Transverse colon (tissue), 3 donors: ENCODE data around the gene OTOF.

Experiments used
- POLR2A ChIP-seq: fragments of 450-650 bp; IDR thresholded peaks from one replicate; pipeline ENCODE4 v1.6.1; 2016; ENCODE audit warnings: antibody characterized with exemption, mild to moderate bottlenecking, moderate library complexity
- TF ChIP-seq, protein P1 (sequence below), 5 experiments: fragments of 200-600 bp in 3 of 5; fragments of 450-650 bp in 2 of 5; sonication (generic) in 3 of 5; IDR thresholded peaks; 1 replicate in 2 of 5; 2 replicates in 3 of 5; pipeline ENCODE4 v1.5.1; 2016 to 2017; ENCODE audit warnings: antibody characterized with exemption in 5 of 5, inconsistent platforms in 3 of 5, mild to moderate bottlenecking in 2 of 5, moderate library complexity in 1 of 5

DNA sequence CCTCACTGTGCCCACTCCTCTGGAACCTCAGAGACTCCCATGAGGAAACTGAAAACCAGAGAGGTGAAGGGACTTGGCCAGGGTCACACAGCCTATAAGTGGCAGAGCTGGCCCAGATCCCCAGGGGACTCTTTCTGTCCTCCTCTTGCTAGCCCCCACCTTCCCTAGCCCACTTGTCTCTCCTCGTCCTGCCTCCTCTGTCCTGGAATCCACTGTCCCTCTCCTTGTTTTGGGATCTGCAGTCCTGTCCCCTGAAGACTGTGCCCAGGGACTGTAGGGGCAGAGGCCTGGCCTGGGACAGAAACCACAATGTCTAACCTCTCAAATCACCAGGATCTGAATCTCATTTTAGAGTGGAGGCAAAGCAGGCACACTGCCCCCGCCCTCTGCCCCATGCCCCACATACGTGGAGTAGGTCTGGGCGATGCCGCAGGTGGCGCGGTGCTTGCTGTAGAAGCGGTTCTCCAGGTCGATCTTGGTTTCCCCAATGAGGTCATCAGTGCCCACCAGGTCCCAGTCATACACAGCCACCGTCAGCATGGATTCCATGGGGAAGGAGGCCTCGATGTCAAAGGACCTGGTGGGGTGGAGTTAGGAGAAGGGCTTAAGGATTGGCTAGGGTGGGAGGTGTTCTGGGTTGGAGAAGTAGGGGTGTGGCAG lies 12.5 kb downstream of the OTOF start:
- TF ChIP-seq POLR2A, result no peak
- TF ChIP-seq, protein P1, sequence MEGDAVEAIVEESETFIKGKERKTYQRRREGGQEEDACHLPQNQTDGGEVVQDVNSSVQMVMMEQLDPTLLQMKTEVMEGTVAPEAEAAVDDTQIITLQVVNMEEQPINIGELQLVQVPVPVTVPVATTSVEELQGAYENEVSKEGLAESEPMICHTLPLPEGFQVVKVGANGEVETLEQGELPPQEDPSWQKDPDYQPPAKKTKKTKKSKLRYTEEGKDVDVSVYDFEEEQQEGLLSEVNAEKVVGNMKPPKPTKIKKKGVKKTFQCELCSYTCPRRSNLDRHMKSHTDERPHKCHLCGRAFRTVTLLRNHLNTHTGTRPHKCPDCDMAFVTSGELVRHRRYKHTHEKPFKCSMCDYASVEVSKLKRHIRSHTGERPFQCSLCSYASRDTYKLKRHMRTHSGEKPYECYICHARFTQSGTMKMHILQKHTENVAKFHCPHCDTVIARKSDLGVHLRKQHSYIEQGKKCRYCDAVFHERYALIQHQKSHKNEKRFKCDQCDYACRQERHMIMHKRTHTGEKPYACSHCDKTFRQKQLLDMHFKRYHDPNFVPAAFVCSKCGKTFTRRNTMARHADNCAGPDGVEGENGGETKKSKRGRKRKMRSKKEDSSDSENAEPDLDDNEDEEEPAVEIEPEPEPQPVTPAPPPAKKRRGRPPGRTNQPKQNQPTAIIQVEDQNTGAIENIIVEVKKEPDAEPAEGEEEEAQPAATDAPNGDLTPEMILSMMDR (IDR thresholded peaks at IDR 0.05), result no peak
